G401.6 (cell line): ENCODE data around the gene DMRTC1.
"Not testable (repeated sequence)": the region's sequence is repeated elsewhere in the genome, so short reads cannot be mapped to it uniquely, and the experiment has no call there.

ENCODE experiments used
- FAIRE-seq: peaks from 2 replicates; lab custom pipeline; 2012; peaks lifted over from hg19 to GRCh38; lab: Jason Lieb, UNC

The DMRTC1 gene, protein sequence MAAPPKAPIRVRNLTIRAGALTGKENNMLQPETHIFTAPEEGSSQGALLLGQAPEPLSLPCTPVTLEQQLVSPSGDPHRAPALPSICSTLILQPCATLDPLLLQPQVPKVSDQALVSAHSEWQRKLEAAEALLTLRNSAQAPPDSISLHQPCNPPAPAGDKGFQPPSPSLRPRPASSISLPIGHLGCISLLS

DNA sequence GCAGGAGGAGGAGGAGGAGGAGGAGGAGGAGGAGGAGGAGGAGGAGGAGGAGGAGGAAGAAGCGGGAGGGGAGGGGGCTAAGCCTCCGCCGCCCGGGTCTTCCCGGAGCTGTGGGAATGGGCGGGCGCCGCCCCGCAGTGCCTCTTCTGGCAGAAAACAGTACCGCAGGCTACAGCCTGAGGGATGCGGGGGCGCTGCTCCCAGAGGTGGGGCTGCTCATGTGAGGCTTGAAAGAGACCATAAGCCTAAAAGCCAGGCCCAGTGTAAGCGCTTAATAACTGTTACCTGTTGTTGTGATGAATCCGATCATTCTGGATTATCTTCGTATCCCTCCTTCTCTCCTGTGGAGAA lies at the start of gene DMRTC1:
Gene DMRTC1 (minus strand): TSS at position 19 of the 351 bp plus-strand sequence. CDS start 68,143 bp downstream, outside the sequence.
- peak; percentile 78 for FAIRE-seq

DNA sequence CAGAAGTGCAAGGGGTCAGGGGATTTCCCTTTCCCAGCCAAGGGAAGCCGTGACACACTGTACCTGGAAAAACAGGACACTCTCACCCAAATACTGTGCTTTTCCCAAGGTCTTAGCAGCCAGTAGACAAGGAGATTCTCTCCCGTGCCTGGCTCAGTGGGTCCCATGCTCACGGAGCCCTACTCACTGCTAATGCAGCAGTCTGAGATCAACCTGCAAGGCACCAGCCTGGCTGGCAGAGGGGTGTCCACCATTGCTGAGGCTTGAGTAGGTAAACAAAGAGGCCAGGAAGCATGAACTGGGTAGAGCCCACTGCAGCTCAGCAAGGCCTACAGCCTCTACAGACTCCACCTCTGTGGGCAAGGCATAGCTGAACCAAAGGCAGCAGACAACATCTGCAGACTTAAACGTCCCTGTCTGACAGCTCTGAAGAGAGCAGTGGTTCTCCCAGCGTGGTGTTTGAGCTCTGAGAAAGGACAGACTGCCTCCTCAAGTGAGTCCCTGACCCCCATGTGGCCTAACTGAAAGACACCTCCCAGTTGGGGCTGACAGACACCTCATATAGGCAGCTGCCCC lies 37.3 kb upstream of the DMRTC1 start:
- FAIRE-seq = not testable (repeated sequence)

- FAIRE-seq = peak; percentile 36
Measured at GRCh38 chrX:72974885-72975284, 31.2 kb upstream of the DMRTC1 start.

GRCh38 chrX:72971859-72972258 lies 28.2 kb upstream of the DMRTC1 start:
- FAIRE-seq = not testable (repeated sequence)

GRCh38 chrX:72959971-72960370 lies 16.3 kb upstream of the DMRTC1 start:
- FAIRE-seq = not testable (repeated sequence)

DNA sequence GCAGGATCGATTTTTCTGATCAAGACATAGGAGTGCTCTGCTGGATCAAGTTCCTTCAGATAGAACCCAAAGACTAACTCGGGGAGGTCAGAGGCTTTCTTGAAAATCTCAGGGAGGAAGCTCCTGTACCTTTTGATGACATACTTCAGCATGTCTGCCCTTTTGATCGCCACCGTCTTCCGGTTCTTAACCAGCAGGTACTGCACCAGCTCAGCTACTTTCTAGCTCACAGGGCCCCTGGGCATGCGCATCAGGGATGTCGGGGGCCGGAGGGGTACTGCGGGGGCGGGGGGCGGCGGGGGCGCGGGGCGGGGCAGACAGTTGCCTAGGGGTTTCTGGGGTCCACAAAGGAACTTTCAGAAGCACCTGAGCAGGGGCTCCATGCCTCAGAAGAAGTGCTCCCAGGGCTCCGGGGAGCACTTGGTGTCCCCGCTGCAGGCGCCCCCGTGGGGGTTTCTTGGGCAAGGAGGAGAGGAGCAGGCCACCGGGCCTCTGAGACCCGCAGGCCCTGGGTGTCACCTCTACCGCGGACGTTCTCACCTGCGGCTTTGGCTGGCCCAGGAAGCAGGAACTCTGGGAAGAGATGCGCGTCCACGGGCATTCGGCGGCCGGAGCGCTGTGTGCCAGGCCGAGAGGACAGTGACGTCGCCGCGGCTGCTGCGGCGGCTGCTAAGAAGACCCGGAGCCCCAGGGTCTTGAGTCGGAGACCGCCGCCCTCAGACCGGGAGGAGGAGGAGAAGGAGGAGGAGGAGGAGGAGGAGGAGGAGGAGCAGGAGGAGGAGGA lies 410 bp downstream of the DMRTC1 start:
- FAIRE-seq = not testable (repeated sequence)

DNA sequence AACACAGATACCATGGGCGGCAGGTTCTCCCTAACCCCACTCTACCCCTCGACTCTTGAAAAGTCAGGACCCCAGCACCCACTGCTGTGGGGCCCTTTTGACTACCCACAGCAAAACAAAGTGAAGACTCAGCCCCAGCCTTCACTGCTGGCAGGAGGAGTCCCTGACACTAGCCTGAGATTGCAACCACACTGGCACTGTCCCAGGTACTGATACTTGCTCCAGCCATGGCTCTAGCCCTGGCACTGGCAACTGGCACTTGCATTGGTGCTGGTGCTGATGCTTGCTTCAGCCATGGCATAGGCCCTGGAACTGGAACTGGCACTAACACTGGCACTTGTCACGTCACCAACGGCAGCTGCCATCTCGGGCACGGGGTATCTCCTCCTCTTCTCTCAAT lies 1.4 kb downstream of the DMRTC1 start:
- not testable (repeated sequence) for FAIRE-seq

DNA sequence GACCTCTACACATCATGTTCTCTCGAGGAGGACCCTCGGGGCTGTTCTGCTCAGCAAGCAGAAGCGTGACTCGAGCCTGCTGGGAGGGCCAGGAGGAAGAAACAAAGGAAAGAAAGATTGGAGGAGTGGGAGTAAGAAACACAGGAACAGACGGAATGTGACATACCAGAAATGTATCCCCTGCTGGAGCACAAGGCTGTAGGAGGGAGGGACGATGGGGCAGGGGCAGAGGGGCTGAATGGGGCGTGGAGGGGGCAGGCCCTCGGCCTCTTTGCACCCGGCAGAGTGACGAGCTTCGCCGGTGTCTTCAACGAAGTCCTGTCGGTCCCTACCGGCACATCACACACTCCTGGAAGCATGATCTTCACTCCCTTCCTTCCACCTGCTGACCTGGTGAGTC lies 5.7 kb downstream of the DMRTC1 start, which contains the start of gene FAM236A:
Gene FAM236A (plus strand): TSS at position 301 of the 400 bp plus-strand sequence. CDS start 57 bp downstream, at position 358.
- FAIRE-seq = not testable (repeated sequence)

DNA sequence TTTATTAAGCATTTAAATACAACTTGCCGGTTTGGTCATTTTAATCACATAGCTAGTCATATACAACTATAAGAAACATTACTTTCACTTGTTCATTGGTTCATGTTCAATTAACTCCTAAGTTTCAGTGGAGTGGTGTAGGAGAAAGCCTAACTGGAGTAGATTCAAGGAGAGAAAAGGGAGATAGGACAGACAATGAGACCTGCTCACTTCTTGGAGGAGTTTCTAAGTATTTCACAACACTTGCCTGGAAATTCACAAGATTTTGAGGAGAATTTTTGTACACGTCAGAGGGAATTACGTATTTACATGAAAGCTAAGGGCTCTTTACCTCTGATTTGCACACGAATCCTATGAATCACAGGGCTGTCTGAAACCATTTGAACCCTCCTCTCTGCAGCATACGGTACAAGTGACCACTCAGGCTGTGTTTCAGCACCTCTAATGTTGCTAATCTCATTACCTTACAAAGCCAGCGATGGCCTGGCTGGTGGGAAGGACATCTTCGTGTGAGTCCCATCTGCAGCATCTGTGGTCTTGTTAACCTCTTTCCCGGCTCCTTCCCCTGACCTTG lies 6.7 kb downstream of the DMRTC1 start:
- not testable (repeated sequence) for FAIRE-seq

DNA sequence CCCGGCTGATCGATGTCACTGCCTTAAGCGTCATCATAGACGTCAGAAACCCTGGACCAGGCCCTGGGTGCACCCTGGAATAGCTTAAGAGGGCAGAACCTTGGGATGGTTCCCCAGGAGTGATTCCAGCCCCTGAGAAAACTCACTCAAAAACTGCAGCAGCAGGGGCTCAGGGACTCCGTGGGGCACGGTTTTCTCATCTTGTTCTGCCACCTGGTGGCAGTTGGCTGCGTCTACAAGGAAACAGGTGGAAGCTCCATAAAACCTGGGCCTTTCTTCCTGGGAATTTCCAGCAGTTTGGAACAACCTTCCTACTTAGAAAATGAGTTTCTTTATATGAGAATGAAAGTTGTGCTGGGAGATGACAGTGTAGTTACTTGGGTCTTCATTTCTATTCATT lies 7.2 kb downstream of the DMRTC1 start:
- peak; percentile 98 for FAIRE-seq

DNA sequence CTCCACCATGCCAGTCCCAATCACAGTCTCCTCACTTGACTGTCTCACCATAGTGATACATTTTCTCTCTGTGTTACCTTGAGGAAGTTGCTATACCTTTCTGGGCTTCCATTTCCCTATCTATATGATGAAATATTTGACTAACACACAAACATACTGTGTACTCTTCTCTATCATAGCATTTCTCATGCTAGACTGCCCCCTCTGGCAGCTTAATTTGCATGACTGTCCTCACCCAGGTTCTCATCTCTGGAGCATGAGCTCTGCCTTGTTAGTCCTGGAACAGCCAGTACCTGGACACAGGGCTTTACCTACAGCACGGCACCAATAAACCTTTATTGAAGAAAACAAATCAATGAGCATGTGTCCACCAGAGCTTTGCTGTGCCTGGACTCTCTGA lies 11.4 kb downstream of the DMRTC1 start:
- not testable (repeated sequence) for FAIRE-seq

GRCh38 chrX:72916096-72916495 lies 27.5 kb downstream of the DMRTC1 start:
- FAIRE-seq = not testable (repeated sequence)

- not testable (repeated sequence) for FAIRE-seq
Measured at GRCh38 chrX:72912315-72912714, 31.3 kb downstream of the DMRTC1 start, which contains the start of gene FAM236C. TSS of gene FAM236C (plus strand) at chrX:72912615. CDS start at chrX:72912715, 100 bp downstream.

DNA sequence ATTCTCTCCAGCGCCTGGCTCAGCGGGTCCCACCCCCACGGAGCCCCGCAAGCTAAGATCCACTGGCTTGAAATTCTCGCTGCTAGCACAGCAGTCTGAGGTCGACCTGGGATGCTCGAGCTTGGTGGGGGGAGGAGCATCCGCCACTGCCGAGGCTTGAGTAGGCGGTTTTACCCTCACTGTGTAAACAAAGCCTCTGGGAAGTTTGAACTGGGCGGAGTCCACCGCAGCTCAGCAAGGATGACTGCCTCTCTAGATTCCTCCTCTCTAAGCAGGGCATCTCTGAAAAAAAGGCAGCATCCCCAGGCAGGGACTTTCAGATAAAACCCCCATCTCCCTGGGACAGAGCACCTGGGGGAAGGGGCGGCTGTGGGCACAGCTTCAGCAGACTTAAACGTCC lies 53.9 kb downstream of the DMRTC1 start:
- FAIRE-seq = not testable (repeated sequence)

- FAIRE-seq = not testable (repeated sequence)
Measured at GRCh38 chrX:72882898-72883297, 60.7 kb downstream of the DMRTC1 start.

DNA sequence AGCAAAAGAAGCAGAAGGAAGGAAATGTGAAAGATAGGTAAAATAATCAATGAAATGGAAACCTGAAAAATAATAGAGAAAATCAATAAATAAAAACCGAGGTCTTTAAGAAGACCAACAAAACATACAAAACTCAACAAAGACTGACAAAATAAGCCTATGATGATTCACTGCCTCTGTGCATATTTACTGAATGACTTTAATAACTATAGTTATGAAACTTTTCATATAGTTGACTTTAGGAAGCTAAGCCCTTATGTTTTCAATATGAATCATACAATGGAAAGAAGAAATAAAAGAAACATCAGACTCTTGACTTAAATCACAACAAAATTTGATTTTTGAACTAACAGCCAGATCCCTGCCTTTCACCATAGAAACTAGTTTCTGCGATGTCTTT lies 106.1 kb downstream of the DMRTC1 start:
- not testable (repeated sequence) for FAIRE-seq

DNA sequence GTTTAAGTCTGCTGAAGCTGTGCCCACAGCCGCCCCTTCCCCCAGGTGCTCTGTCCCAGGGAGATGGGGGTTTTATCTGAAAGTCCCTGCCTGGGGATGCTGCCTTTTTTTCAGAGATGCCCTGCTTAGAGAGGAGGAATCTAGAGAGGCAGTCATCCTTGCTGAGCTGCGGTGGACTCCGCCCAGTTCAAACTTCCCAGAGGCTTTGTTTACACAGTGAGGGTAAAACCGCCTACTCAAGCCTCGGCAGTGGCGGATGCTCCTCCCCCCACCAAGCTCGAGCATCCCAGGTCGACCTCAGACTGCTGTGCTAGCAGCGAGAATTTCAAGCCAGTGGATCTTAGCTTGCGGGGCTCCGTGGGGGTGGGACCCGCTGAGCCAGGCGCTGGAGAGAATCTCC lies 112.9 kb downstream of the DMRTC1 start:
- not testable (repeated sequence) for FAIRE-seq
